H1 (cell line): Measurements from ENCODE around the gene SH3D19. TPM values are rescaled to one million over a fixed set of nuclear protein-coding genes. Genes with fewer than 3 reads are reported as not detected.

Source experiments
- CTCF ChIA-PET: fragments of 300-600 bp; sonication (Branson Sonifier 250); formaldehyde crosslinking; loops from one replicate; lab custom pipeline; 2021; ENCODE audit not compliant: partially characterized antibody; lab: Charles Lee
- POLR2A ChIA-PET: fragments of 300-600 bp; sonication (Branson Sonifier 250); formaldehyde crosslinking; loops from one replicate; lab custom pipeline; 2021; ENCODE audit warnings: inconsistent platforms; ENCODE audit not compliant: partially characterized antibody; lab: Charles Lee
- DNase-seq, 2 experiments: peaks; one replicate each; pipeline versions ENCODE4 v3.0.0 to v3.0.0-alpha.2; 2010 to 2022; ENCODE audit warnings: low spot score in 2 of 2, low read depth in 1 of 2, mixed read lengths in 1 of 2
- FAIRE-seq: peaks from 2 replicates; lab custom pipeline; 2011; peaks lifted over from hg19 to GRCh38; lab: Jason Lieb, UNC
- H2AFZ ChIP-seq: 2 replicates; pipeline ENCODE4 v1.8.1; 2012; ENCODE audit warnings: low read length, inconsistent platforms
- H2AK5ac ChIP-seq: 2 replicates; pipeline ENCODE4 v1.6.1; 2013; ENCODE audit warnings: low read depth, low read length
- H2BK120ac ChIP-seq: replicated peaks from 2 replicates; pipeline ENCODE3; 2013; ENCODE audit warnings: low read depth, low read length, inconsistent platforms
- H2BK12ac ChIP-seq: 2 replicates; pipeline ENCODE4 v1.6.1; 2013; ENCODE audit warnings: low read depth, low read length
- H2BK15ac ChIP-seq: 2 replicates; pipeline ENCODE4 v1.6.1; 2013; ENCODE audit warnings: low read length
- H2BK20ac ChIP-seq: 2 replicates; pipeline ENCODE4 v1.6.1; 2013; ENCODE audit warnings: low read length
- H2BK5ac ChIP-seq: 2 replicates; pipeline ENCODE4 v1.6.1; 2013; ENCODE audit warnings: low read depth, low read length
- H3K14ac ChIP-seq: 2 replicates; pipeline ENCODE4 v1.6.1; 2013; ENCODE audit warnings: inconsistent platforms; ENCODE audit not compliant: insufficient read length
- H3K18ac ChIP-seq: 2 replicates; pipeline ENCODE4 v1.6.1; 2013; ENCODE audit warnings: low read length; ENCODE audit errors: extremely low read depth
- H3K23ac ChIP-seq: 2 replicates; pipeline ENCODE4 v1.6.1; 2013; ENCODE audit warnings: inconsistent platforms; ENCODE audit not compliant: insufficient read length
- H3K23me2 ChIP-seq: 2 replicates; pipeline ENCODE4 v1.6.1; 2013; ENCODE audit warnings: low read depth, low read length
- H3K27ac ChIP-seq: 2 replicates; pipeline ENCODE4 v1.6.1; 2011; ENCODE audit warnings: low read depth, low read length, inconsistent platforms
- H3K27me3 ChIP-seq, 4 experiments: replicated peaks in 1 of 4; 1 replicate in 1 of 4; 2 replicates in 3 of 4; pipeline versions ENCODE4 v1.6.1 to v1.8.1; 2011 to 2013; ENCODE audit warnings: low read length in 3 of 4, mild to moderate bottlenecking in 3 of 4, inconsistent platforms in 2 of 4, mixed read lengths in 2 of 4, moderate library complexity in 1 of 4; ENCODE audit not compliant: control insufficient read depth in 3 of 4, insufficient read depth in 3 of 4; ENCODE audit errors: extremely low read depth in 1 of 4
- H3K36me3 ChIP-seq, 4 experiments: 2 replicates each; pipeline versions ENCODE4 v1.6.1 to v1.8.1; 2011 to 2013; ENCODE audit warnings: mild to moderate bottlenecking in 4 of 4, low read length in 3 of 4, moderate library complexity in 2 of 4, control low read depth in 1 of 4, inconsistent platforms in 1 of 4; ENCODE audit not compliant: insufficient read depth in 4 of 4, control insufficient read depth in 2 of 4
- H3K4ac ChIP-seq: replicated peaks from 2 replicates; pipeline ENCODE3; 2013; ENCODE audit warnings: low read length, low read depth, mixed read lengths, inconsistent platforms; ENCODE audit not compliant: insufficient read length
- H3K4me1 ChIP-seq, 4 experiments: replicated peaks in 1 of 4; 1 replicate in 1 of 4; 2 replicates in 3 of 4; pipeline versions ENCODE4 v1.6.1 to v1.8.1; 2011 to 2013; ENCODE audit warnings: low read length in 3 of 4, inconsistent platforms in 2 of 4, mixed read lengths in 1 of 4; ENCODE audit not compliant: insufficient read depth in 4 of 4, control insufficient read depth in 3 of 4
- H3K4me2 ChIP-seq, 2 experiments: 2 replicates each; pipeline versions ENCODE4 v1.6.1 to v1.8.1; 2011 to 2013; ENCODE audit warnings: low read depth in 2 of 2, low read length in 2 of 2, control low read depth in 1 of 2, inconsistent platforms in 1 of 2, mild to moderate bottlenecking in 1 of 2; ENCODE audit not compliant: insufficient read depth in 1 of 2
- H3K4me3 ChIP-seq, 4 experiments: fragments of 200-600, 300-600 bp in 1 of 4; sonication (generic), shearing (Covaris generic), sonication (Bioruptor Twin) in 1 of 4; 2 replicates each; pipeline versions ENCODE4 v1.5.1 to v1.8.1; 2011 to 2016; ENCODE audit warnings: low read length in 4 of 4, low read depth in 3 of 4, control low read depth in 2 of 4, inconsistent platforms in 2 of 4, mild to moderate bottlenecking in 2 of 4, mixed read lengths in 1 of 4, moderate library complexity in 1 of 4; ENCODE audit not compliant: insufficient read depth in 2 of 4; ENCODE audit errors: extremely low read depth in 1 of 4
- H3K56ac ChIP-seq: replicated peaks from 2 replicates; pipeline ENCODE3; 2013; ENCODE audit warnings: low read depth, mild to moderate bottlenecking, mixed read lengths, low read length, inconsistent platforms; ENCODE audit not compliant: insufficient read length
- H3K79me1 ChIP-seq: 2 replicates; pipeline ENCODE4 v1.6.1; 2013; ENCODE audit warnings: low read depth, low read length, control low read depth
- H3K79me2 ChIP-seq, 2 experiments: 2 replicates each; pipeline versions ENCODE4 v1.6.1 to v1.8.1; 2012 to 2013; ENCODE audit warnings: low read length in 2 of 2, mild to moderate bottlenecking in 2 of 2, inconsistent platforms in 1 of 2; ENCODE audit not compliant: insufficient read depth in 2 of 2, control insufficient read depth in 1 of 2
- H3K9ac ChIP-seq, 4 experiments: replicated peaks in 1 of 4; 1 replicate in 1 of 4; 2 replicates in 3 of 4; pipeline versions ENCODE4 v1.6.1 to v1.8.1; 2011 to 2013; ENCODE audit warnings: low read depth in 3 of 4, low read length in 3 of 4, control low read depth in 2 of 4, mild to moderate bottlenecking in 2 of 4, moderate library complexity in 2 of 4, inconsistent platforms in 1 of 4; ENCODE audit errors: extremely low read depth in 1 of 4
- H3K9me3 ChIP-seq, 2 experiments: 2 replicates each; pipeline versions ENCODE4 v1.6.1 to v1.8.1; 2012 to 2013; ENCODE audit warnings: mild to moderate bottlenecking in 2 of 2, moderate library complexity in 2 of 2, control low read depth in 1 of 2, inconsistent platforms in 1 of 2, low read depth in 1 of 2, low read length in 1 of 2, mixed read lengths in 1 of 2; ENCODE audit not compliant: insufficient read depth in 2 of 2
- H4K20me1 ChIP-seq, 2 experiments: replicated peaks in 1 of 2; 2 replicates each; pipeline versions ENCODE3 to v1.8.1; 2011 to 2013; ENCODE audit warnings: inconsistent platforms in 2 of 2, low read length in 2 of 2, mild to moderate bottlenecking in 1 of 2; ENCODE audit not compliant: insufficient read depth in 2 of 2, control insufficient read depth in 1 of 2
- H4K5ac ChIP-seq: 2 replicates; pipeline ENCODE4 v1.6.1; 2013; ENCODE audit warnings: low read length, low read depth, mixed read lengths, inconsistent platforms; ENCODE audit not compliant: insufficient read length
- H4K8ac ChIP-seq: 2 replicates; pipeline ENCODE4 v1.8.0; 2013; ENCODE audit warnings: mild to moderate bottlenecking, moderate library complexity, low read length, inconsistent platforms; ENCODE audit not compliant: insufficient read depth; ENCODE audit errors: extremely low read depth
- H4K91ac ChIP-seq: replicated peaks from 2 replicates; pipeline ENCODE3; 2013; ENCODE audit warnings: low read length, mixed read lengths, inconsistent platforms; ENCODE audit not compliant: insufficient read length
- ASH2L ChIP-seq: fragments of 200-600, 300-600 bp; sonication (generic); IDR thresholded peaks from one replicate; pipeline ENCODE4 v1.7.1; 2017; ENCODE audit warnings: low read length
- EGR1 ChIP-seq: IDR thresholded peaks from 2 replicates; pipeline ENCODE4 v1.6.1; 2011; ENCODE audit warnings: low read depth, low read length, borderline replicate concordance
- FOSL1 ChIP-seq: IDR thresholded peaks from 2 replicates; pipeline ENCODE4 v1.6.1; 2011; ENCODE audit warnings: mild to moderate bottlenecking, low read depth, low read length, moderate library complexity; ENCODE audit not compliant: insufficient read depth
- HDAC2 ChIP-seq, 2 experiments: fragments of 300-600 bp in 1 of 2; sonication (generic) in 1 of 2; IDR thresholded peaks; 2 replicates each; pipeline ENCODE4 v1.6.1; 2011 to 2012; ENCODE audit warnings: low read depth in 2 of 2, low read length in 2 of 2, mild to moderate bottlenecking in 2 of 2, moderate library complexity in 2 of 2, borderline replicate concordance in 1 of 2, inconsistent platforms in 1 of 2
- HDAC6 ChIP-seq: IDR thresholded peaks from one replicate; pipeline ENCODE4 v1.7.1; 2012; ENCODE audit warnings: low read depth, mild to moderate bottlenecking, inconsistent platforms, low read length, moderate library complexity
- KDM1A ChIP-seq: fragments of 200-600, 300-600 bp; sonication (generic); IDR thresholded peaks from 2 replicates; pipeline ENCODE4 v1.7.1; 2016; ENCODE audit warnings: mild to moderate bottlenecking, low read length, borderline replicate concordance
- KDM4A ChIP-seq: IDR thresholded peaks from one replicate; pipeline ENCODE4 v1.7.1; 2012; ENCODE audit warnings: low read depth, mild to moderate bottlenecking, moderate library complexity, low read length, inconsistent platforms; ENCODE audit not compliant: severe bottlenecking
- NRF1 ChIP-seq: IDR thresholded peaks from 2 replicates; pipeline ENCODE4 v1.6.1; 2011; ENCODE audit warnings: mild to moderate bottlenecking, low read depth, low read length, improper control_type of control experiment
- POLR2A ChIP-seq, 2 experiments: IDR thresholded peaks; 1 replicate in 1 of 2; 2 replicates in 1 of 2; pipeline ENCODE4 v1.6.1; 2011; ENCODE audit warnings: low read depth in 2 of 2, low read length in 2 of 2, mild to moderate bottlenecking in 2 of 2; ENCODE audit errors: control extremely low read depth in 1 of 2
- TAF1 ChIP-seq: IDR thresholded peaks from 2 replicates; pipeline ENCODE4 v1.6.1; 2011; ENCODE audit warnings: mild to moderate bottlenecking, low read depth, low read length
- TBP ChIP-seq: IDR thresholded peaks from 2 replicates; pipeline ENCODE4 v1.6.1; 2011; ENCODE audit warnings: low read depth, low read length, improper control_type of control experiment
- WGBS, 2 experiments: shearing (Covaris generic) in 1 of 2; methylation state at CpG; one replicate each; pipeline versions ENCODE4 v1.1.6 to v1.1.7; 2013 to 2015; ENCODE audit warnings: low lambda C conversion rate in 2 of 2, mixed read lengths in 2 of 2, inconsistent platforms in 1 of 2, low coverage in 1 of 2, missing lambda C conversion rate in 1 of 2; ENCODE audit not compliant: insufficient replicate concordance in 2 of 2, insufficient coverage in 1 of 2, insufficient read length in 1 of 2; ENCODE audit errors: extremely low coverage in 1 of 2, missing lambda C conversion rate in 1 of 2; 5-methylcytosine and 5-hydroxymethylcytosine counted together
- polyA plus RNA-seq, 7 experiments: library from polyadenylated mRNA; depleted of rRNA in 3 of 7; stranded (reverse) in 5 of 7; unstranded in 2 of 7; fragments of >200 nt in 5 of 7; fragments of 200-250 nt in 2 of 7; gene quantifications; 1 replicate in 5 of 7; 2 replicates in 1 of 7; 4 replicates in 1 of 7; pipeline versions ENCODE4 v1.2.1 to v1.2.3, GENCODE V29; 2011 to 2013; ENCODE audit warnings: missing spikeins in 2 of 7, mixed read lengths in 2 of 7
- total RNA-seq: library from RNA; stranded (reverse); fragmentation: NEBNext Ultra II Directional; extraction: Animal tissue kit (Norgen Biotek cat#: 25700); gene quantifications from 2 replicates; pipeline ENCODE4 v1.2.1, GENCODE V29; 2021
- TF ChIP-seq, protein P1 (sequence below): IDR thresholded peaks from 2 replicates; pipeline ENCODE4 v1.6.1; 2011; ENCODE audit warnings: low read length, improper control_type of control experiment

Gene SH3D19
- total and polyA plus RNA-seq, 2 of the 8 experiments (the other 6 are each of a cell fraction or from before 2014, with no cell fraction given) = 11.7 to 51.3 TPM

- Histone ChIP-seq H2AK5ac (no peak overlapping the region), H3K79me2 (peaks cover 5 to 45% of the 10 kb centered on the region in 2 experiments; a peak in 3 of 4 replicates), H4K91ac (peak overlapping the region; percentile 82), H3K9me3 (no peaks in the 10 kb centered on the region), H2BK15ac (no peak overlapping the region; the same call in 1 of the 2 replicates), H4K5ac (peak overlapping the region; percentile 73), H3K23ac (no peak overlapping the region), H4K20me1 (peaks cover 0 to 3% of the 10 kb centered on the region in 2 experiments), H2AFZ (peak overlapping the region; percentile 73; the same call in 1 of the 2 replicates), H3K9ac (peak overlapping the region; percentile 86 to 92 (median 88)), H2BK120ac (peak overlapping the region; percentile 98), H2BK20ac (peak overlapping the region; percentile 87; the same call in 1 of the 2 replicates), H4K8ac (peak overlapping the region; percentile 96; the same call in 1 of the 2 replicates), H3K4me1 (peaks cover 2 to 8% (median 6%) of the 10 kb centered on the region in 4 experiments; a peak in 4 of 7 replicates), H3K36me3 (no peaks in the 10 kb centered on the region), H3K4ac (peak overlapping the region; percentile 65), H3K27ac (peak overlapping the region; percentile 85), H3K4me3 (peak overlapping the region; percentile 65 to 86 (median 82)), H3K56ac (peak overlapping the region; percentile 96), H3K4me2 (peak overlapping the region; percentile 67 to 93), H2BK5ac (peak overlapping the region; percentile 91), H3K23me2 (peaks cover 4% of the 10 kb centered on the region; the same call in 1 of the 2 replicates), H2BK12ac (peak overlapping the region; percentile 71; the same call in 1 of the 2 replicates), H3K79me1 (0 out of 2 replicates have a peak, but pooled peaks cover 2% of the 10 kb centered on the region), H3K14ac (no peak overlapping the region), H3K18ac (peak overlapping the region; percentile 52), H3K27me3 (no peaks in the 10 kb centered on the region)
- 2% methylated on average over 12 of the region's 21 CpGs; no CpG with 5 or more reads in 1 of the 2 experiments for WGBS, 2 experiments
- POLR2A ChIA-PET = interaction anchor here (0.8 to 4.4 kb wide), 33 partner anchors 8 to 365 kb away, joined by 3 to 30 read pairs (median 5); partner anchors contain the start of genes FHIP1A, PRSS48 and RPS3A
- DNase-seq = peak; percentile 41 to 71
- FAIRE-seq = no peak
- CTCF ChIA-PET = interaction anchor here (1.1 to 3.8 kb wide), 4 partner anchors 20 to 300 kb away, joined by 3 to 21 read pairs (median 4); partner anchors contain the start of gene PRSS48
- TF ChIP-seq NRF1 (no peak), KDM4A (no peak), TBP (no peak), POLR2A (IDR thresholded peaks at IDR 0.05; ENCODE audit: control extremely low read depth in 1 of 2, low read depth in 2 of 2, low read length in 2 of 2) (no peak; a peak in 1 of 3 replicates), HDAC6 (no peak), EGR1 (no peak), TAF1 (peak; percentile 68), HDAC2 (IDR thresholded peaks at IDR 0.05; ENCODE audit: borderline replicate concordance in 1 of 2, low read depth in 2 of 2, low read length in 2 of 2) (no peak), KDM1A (no peak), FOSL1 (no peak), ASH2L (peak; percentile 94)
- TF ChIP-seq, protein P1, sequence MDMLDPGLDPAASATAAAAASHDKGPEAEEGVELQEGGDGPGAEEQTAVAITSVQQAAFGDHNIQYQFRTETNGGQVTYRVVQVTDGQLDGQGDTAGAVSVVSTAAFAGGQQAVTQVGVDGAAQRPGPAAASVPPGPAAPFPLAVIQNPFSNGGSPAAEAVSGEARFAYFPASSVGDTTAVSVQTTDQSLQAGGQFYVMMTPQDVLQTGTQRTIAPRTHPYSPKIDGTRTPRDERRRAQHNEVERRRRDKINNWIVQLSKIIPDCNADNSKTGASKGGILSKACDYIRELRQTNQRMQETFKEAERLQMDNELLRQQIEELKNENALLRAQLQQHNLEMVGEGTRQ = 0 out of 2 replicates have a peak, but pooled peaks have one; percentile 22
Observed at GRCh38 chr4:151324752-151325110, 674 bp downstream of the SH3D19 start.
